Astrocyte (in vitro differentiated cells and primary cell): ENCODE results near the gene DPPA5. TPM values are rescaled to one million over a fixed set of nuclear protein-coding genes. Genes with fewer than 3 reads are reported as not detected.
A peak's percentile ranks its signal among the peaks of the same experiment; 100 is the strongest.
"Not testable (repeated sequence)": the region's sequence is repeated elsewhere in the genome, so short reads cannot be mapped to it uniquely, and the experiment has no call there.

Source experiments
- DNase-seq: peaks from one replicate; pipeline ENCODE4 v3.0.0-alpha.2; 2010; ENCODE audit warnings: low read depth
- FAIRE-seq: peaks from 2 replicates; lab custom pipeline; 2011; peaks lifted over from hg19 to GRCh38; lab: Jason Lieb, UNC
- H2AFZ ChIP-seq: 2 replicates; pipeline ENCODE4 v1.6.0; 2012; ENCODE audit warnings: low read depth, low read length, inconsistent platforms
- H3K27ac ChIP-seq: 2 replicates; pipeline ENCODE4 v1.5.1; 2011; ENCODE audit warnings: low read depth, low read length, inconsistent platforms
- H3K27me3 ChIP-seq: 2 replicates; pipeline ENCODE4 v1.6.0; 2011; ENCODE audit warnings: low read length, inconsistent platforms; ENCODE audit not compliant: insufficient read depth
- H3K36me3 ChIP-seq: 2 replicates; pipeline ENCODE4 v1.5.1; 2011; ENCODE audit warnings: low read length, inconsistent platforms; ENCODE audit not compliant: insufficient read depth
- H3K4me1 ChIP-seq: 2 replicates; pipeline ENCODE4 v1.5.1; 2011; ENCODE audit warnings: low read length, inconsistent platforms; ENCODE audit not compliant: insufficient read depth
- H3K4me2 ChIP-seq: 2 replicates; pipeline ENCODE4 v1.6.0; 2012; ENCODE audit warnings: low read length, inconsistent platforms
- H3K4me3 ChIP-seq: 2 replicates; pipeline ENCODE4 v1.5.1; 2011; ENCODE audit warnings: low read depth, mild to moderate bottlenecking, low read length, inconsistent platforms; ENCODE audit not compliant: insufficient read depth
- H3K79me2 ChIP-seq: 2 replicates; pipeline ENCODE4 v1.6.0; 2012; ENCODE audit warnings: mild to moderate bottlenecking, low read length, inconsistent platforms; ENCODE audit not compliant: insufficient read depth
- H3K9ac ChIP-seq: 2 replicates; pipeline ENCODE4 v1.6.0; 2012; ENCODE audit warnings: mild to moderate bottlenecking, low read length, inconsistent platforms
- H3K9me3 ChIP-seq: 2 replicates; pipeline ENCODE4 v1.5.1; 2012; ENCODE audit warnings: low read depth, mild to moderate bottlenecking, low read length, inconsistent platforms; ENCODE audit not compliant: insufficient read depth
- H4K20me1 ChIP-seq: 2 replicates; pipeline ENCODE4 v1.6.0; 2012; ENCODE audit warnings: low read length, inconsistent platforms; ENCODE audit not compliant: insufficient read depth
- H3K27ac Mint-ChIP-seq: one replicate; pipeline ENCODE4 v1.8.0; 2021; ENCODE audit warnings: mild to moderate bottlenecking, mixed read lengths; ENCODE audit not compliant: unreplicated experiment
- H3K27me3 Mint-ChIP-seq: one replicate; pipeline ENCODE4 v1.8.0; 2021; ENCODE audit warnings: low read depth, mixed read lengths; ENCODE audit not compliant: unreplicated experiment
- H3K36me3 Mint-ChIP-seq: one replicate; pipeline ENCODE4 v1.8.0; 2021; ENCODE audit warnings: low read depth, mixed read lengths; ENCODE audit not compliant: unreplicated experiment
- H3K4me1 Mint-ChIP-seq: one replicate; pipeline ENCODE4 v1.8.0; 2021; ENCODE audit warnings: low read depth, mixed read lengths; ENCODE audit not compliant: unreplicated experiment
- H3K4me3 Mint-ChIP-seq: one replicate; pipeline ENCODE4 v1.8.0; 2021; ENCODE audit warnings: mild to moderate bottlenecking, moderate library complexity, mixed read lengths; ENCODE audit not compliant: unreplicated experiment
- H3K9me3 Mint-ChIP-seq: one replicate; pipeline ENCODE4 v1.8.0; 2021; ENCODE audit warnings: mild to moderate bottlenecking, mixed read lengths; ENCODE audit not compliant: unreplicated experiment
- EZH2 ChIP-seq: IDR thresholded peaks from 2 replicates; pipeline ENCODE4 v1.6.1; 2012; ENCODE audit warnings: mild to moderate bottlenecking, low read length, inconsistent platforms; ENCODE audit not compliant: insufficient read depth
- total RNA-seq: library from RNA; stranded (reverse); gene quantifications from 2 replicates; pipeline ENCODE4 v1.2.1, GENCODE V29; 2021
- TF ChIP-seq, protein P1 (sequence below): IDR thresholded peaks from 2 replicates; pipeline ENCODE4 v1.5.1; 2011; ENCODE audit warnings: low read depth, mild to moderate bottlenecking, inconsistent platforms, low read length, moderate library complexity; ENCODE audit not compliant: insufficient read depth

The DPPA5 gene
- total RNA-seq, 1 donor from 2014 or later: not detected

DNA sequence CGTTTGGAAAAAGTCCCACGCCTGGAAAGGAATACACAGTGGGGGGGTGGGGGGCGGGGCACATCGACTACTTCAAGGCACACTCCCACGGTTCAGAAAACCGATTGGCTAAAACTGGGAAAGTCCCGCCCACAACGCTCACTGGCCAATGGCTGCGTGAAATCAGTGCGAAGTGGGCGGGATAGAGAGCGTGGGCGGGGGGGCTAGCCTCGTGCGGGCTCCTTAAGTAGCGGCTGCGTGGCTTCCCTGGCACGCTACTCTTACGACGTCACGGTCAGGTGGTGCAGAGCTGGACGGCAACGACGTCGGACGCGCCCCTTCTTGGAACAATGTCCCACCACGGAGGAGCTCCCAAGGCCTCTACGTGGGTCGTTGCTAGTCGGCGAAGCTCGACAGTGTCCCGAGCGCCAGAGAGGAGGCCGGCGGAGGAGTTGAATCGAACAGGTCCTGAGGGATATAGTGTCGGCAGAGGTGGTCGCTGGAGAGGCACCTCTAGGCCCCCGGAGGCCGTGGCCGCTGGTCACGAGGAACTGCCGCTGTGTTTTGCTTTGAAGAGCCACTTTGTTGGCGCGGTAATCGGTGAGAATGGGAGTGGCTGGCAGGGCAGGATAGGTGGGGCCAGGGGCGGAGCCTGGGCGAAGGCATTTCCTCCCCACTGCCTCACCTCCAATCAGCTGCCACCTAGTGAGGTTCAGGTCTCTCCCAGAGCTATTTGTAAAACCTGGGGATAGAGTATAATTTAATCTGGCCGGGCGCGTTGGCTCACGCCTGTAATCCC, 40.7 kb upstream of the DPPA5 start, which contains the start of gene DDX43:
TSS of gene DDX43 (plus strand) at position 252 of the 778 bp plus-strand sequence. CDS start at position 330, 78 bp downstream.
- no peaks in the 10 kb centered on the region for H3K27me3 ChIP-seq
- H3K9ac ChIP-seq: peak within 1 kb of the TSS; percentile 50
- no peaks in the 10 kb centered on the region for H3K4me1 ChIP-seq
- no peaks in the 10 kb centered on the region for H3K36me3 ChIP-seq
- Mint-ChIP-seq H3K27me3 (peaks cover 2% of the 10 kb centered on the region), H3K4me3 (no peak within 1 kb of the TSS), H3K9me3 (no peaks in the 10 kb centered on the region), H3K27ac (no peak within 1 kb of the TSS), H3K4me1 (no peaks in the 10 kb centered on the region), H3K36me3 (no peaks in the 10 kb centered on the region)
- H3K4me2 ChIP-seq: peak within 1 kb of the TSS; percentile 63
- TF ChIP-seq EZH2: no peak
- TF ChIP-seq, protein P1, sequence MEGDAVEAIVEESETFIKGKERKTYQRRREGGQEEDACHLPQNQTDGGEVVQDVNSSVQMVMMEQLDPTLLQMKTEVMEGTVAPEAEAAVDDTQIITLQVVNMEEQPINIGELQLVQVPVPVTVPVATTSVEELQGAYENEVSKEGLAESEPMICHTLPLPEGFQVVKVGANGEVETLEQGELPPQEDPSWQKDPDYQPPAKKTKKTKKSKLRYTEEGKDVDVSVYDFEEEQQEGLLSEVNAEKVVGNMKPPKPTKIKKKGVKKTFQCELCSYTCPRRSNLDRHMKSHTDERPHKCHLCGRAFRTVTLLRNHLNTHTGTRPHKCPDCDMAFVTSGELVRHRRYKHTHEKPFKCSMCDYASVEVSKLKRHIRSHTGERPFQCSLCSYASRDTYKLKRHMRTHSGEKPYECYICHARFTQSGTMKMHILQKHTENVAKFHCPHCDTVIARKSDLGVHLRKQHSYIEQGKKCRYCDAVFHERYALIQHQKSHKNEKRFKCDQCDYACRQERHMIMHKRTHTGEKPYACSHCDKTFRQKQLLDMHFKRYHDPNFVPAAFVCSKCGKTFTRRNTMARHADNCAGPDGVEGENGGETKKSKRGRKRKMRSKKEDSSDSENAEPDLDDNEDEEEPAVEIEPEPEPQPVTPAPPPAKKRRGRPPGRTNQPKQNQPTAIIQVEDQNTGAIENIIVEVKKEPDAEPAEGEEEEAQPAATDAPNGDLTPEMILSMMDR: no peak
- FAIRE-seq (no peak), DNase-seq (peak; percentile 53)
- peak within 1 kb of the TSS; percentile 17 for H3K4me3 ChIP-seq
- no peaks in the 10 kb centered on the region for H3K9me3 ChIP-seq
- peak within 1 kb of the TSS; percentile 12 for H3K27ac ChIP-seq
- no peaks in the 10 kb centered on the region for H4K20me1 ChIP-seq
- no peaks in the 10 kb centered on the region for H3K79me2 ChIP-seq
- H2AFZ ChIP-seq: peak within 1 kb of the TSS; percentile 61

DNA sequence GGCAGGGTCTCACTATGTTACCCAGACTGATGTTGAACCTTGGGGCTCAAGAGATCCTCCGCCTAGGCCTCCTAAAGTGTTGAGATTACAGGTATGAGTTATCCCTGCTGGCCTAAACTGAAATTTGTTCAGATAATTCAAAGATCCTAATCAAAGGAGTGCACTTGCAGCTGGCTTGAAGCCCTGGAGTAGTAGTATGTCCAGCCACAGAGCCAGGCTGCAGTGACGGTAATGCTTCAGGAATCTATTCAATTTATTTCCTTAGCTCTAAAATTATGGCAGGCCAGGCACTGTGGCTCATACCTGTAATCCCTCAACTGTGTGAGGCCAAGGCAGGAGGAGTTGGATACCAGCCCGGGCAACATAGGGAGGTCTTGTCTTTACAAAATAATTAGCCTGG, 39.2 kb upstream of the DPPA5 start:
- Histone ChIP-seq H3K4me3 (no peak overlapping the region), H4K20me1 (no peaks in the 10 kb centered on the region), H3K4me1 (no peaks in the 10 kb centered on the region), H3K9ac (no peak overlapping the region), H2AFZ (no peak overlapping the region), H3K36me3 (no peaks in the 10 kb centered on the region), H3K27me3 (no peaks in the 10 kb centered on the region), H3K4me2 (no peak overlapping the region), H3K9me3 (no peaks in the 10 kb centered on the region), H3K27ac (no peak overlapping the region), H3K79me2 (no peaks in the 10 kb centered on the region)
- Mint-ChIP-seq H3K27me3 (peaks cover 2% of the 10 kb centered on the region), H3K9me3 (no peaks in the 10 kb centered on the region), H3K4me1 (no peaks in the 10 kb centered on the region), H3K4me3 (no peak overlapping the region), H3K36me3 (no peaks in the 10 kb centered on the region), H3K27ac (no peak overlapping the region)
- FAIRE-seq: no peak
- no peak for TF ChIP-seq EZH2
- TF ChIP-seq, protein P1: no peak
- DNase-seq: peak; percentile 17

DNA sequence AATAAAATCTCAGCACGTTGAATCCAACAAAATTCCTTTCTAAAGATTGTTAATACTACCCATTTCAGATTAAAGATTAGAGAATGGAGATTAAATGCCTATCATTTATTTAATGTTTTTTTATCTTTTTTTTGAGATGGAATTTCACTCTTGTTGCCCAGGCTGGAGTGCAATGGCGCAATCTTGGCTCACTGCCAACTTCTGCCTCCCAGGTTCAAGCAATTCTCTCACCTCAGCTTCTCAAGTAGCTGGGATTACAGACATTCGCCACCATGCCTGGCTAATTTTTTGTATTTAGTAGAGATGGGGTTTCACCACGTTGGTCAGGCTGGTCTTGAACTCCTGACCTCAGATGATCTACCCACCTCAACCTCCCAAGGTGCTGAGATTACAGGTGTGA, 38.1 kb upstream of the DPPA5 start:
- H3K4me2 ChIP-seq, H3K9me3 ChIP-seq, H3K27ac ChIP-seq, H3K27ac Mint-ChIP-seq, H3K36me3 Mint-ChIP-seq, H3K9me3 Mint-ChIP-seq, H3K27me3 Mint-ChIP-seq, H3K4me1 Mint-ChIP-seq, H3K4me3 ChIP-seq, H4K20me1 ChIP-seq, DNase-seq, FAIRE-seq, H3K79me2 ChIP-seq, H3K27me3 ChIP-seq, H3K36me3 ChIP-seq, H3K4me3 Mint-ChIP-seq, H3K4me1 ChIP-seq, H2AFZ ChIP-seq, H3K9ac ChIP-seq: not testable (repeated sequence)
